ENCODE results near the gene SAMHD1.
"Not testable (repeated sequence)": the region's sequence is repeated elsewhere in the genome, so short reads cannot be mapped to it uniquely, and the experiment has no call there.

SAMHD1 gene

GRCh38 chr20:36951979-36952738 is 651 bp upstream of the SAMHD1 start:
- DNase-seq = no peak

GRCh38 chr20:36950414-36951197 is 902 bp downstream of the SAMHD1 start:
- no peak for DNase-seq

GRCh38 chr20:36941401-36941835 is 10.1 kb downstream of the SAMHD1 start:
- DNase-seq = no peak

DNA sequence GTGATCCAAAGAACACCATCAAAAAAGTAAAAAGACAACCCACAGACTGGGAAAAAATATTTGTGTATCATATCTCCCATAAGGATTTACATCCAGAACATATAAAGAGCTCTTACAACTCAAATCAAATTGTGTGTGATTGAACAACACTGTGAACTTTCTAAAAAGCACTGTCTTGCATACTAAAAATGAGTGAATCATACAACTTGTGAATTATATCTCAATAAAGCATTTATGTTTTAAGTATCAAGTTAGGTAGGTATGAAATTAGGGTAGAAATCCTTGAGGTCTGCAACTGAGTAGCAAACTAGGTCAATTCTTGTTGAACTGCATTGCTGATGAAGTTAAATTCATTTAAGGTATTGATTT is 14.1 kb downstream of the SAMHD1 start:
- DNase-seq = no peak

DNA sequence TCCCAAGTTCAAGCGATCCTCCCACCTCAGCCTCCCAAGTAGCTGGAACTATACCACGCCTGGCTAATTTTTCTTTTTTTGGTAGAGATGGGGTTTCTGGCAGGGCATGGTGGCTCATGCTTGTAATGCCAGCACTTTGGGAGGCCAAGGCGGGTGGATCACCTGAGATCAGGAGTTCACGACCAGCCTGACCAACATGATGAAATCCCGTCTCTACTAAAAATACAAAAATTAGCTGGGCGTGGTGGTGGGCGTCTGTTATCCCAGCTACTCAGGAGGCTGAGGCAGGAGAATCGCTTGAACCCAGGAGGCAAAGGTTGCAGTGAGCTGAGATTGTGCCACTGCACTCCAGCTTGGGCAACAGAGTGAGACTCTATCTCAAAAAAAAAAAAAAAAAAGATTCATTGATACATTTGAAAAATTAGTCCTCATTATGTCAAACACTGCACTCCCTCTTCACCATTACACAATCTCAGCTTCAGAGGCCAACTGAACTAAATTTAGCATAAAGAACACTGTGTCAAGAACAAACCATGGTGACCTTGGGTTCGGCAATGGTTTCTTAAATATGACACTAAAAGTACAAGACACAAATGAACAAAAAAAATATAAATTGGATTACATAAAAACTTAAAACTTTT is 14.6 kb downstream of the SAMHD1 start:
- not testable (repeated sequence) for DNase-seq

DNA sequence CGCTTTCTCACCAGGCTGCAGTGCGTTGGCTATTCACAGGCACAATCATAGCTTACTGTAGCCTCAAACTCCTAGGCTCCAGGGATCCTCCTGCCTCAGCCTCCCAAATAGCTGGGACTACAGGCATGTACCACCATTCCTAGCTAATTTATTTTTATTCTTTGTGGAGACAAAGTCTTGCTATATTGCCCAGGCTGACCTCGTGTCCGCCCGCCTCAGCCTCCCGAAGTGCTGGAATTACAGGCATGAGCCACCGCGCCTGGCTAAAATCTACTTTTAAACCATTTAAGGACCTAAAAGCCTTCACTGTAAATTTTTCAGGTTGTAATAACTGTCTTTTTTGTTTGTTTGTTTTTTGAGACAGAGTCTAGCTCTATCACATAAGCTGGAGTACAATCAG is 15.2 kb downstream of the SAMHD1 start:
- DNase-seq = no peak

GRCh38 chr20:36933571-36933970 is 17.9 kb downstream of the SAMHD1 start:
- DNase-seq = not testable (repeated sequence)

DNA sequence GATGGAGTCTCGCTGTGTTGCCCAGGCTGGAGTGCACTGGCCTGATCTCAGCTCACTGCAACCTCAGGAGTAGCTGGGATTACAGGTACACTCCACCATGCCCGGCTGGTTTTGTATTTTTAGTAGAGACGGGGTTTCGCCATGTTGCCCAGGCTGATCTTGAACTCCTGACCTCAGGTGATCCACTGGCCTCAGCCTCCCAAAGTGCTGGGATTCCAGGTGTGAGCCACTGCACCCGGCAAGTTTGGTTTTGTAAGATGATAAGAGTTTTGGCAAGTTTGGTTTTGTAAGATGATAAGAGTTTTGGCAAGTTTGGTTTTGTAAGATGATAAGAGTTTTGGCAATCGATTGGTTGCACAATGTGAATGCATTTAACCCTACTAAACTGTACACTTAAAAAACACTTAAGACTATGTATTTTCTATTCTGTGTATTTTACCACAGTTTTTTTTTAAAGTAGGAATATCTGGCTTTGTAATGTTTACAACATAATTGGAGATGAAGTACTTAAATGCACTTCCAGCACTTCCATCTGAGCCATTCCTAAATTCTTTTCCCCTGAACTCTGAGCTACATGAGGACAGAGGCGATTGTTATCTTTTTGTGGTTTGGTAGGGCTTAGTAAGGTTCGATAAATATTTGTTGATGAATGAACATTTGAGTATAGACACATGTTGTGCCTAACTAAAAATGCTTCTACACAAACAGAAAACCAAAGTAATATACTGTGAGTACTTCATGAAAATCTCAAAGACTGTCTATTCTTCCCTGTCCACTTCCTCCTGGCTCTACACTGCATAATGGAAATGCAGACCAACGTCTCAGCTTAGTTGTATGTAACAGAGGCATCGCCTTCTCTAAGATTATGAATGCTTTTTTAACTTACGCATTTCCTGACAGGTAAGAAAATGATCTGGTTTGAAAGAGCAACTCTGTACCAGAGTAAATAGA is 18.8 kb downstream of the SAMHD1 start:
- no peak for DNase-seq

GRCh38 chr20:36932067-36932466 is 19.4 kb downstream of the SAMHD1 start:
- not testable (repeated sequence) for DNase-seq

DNA sequence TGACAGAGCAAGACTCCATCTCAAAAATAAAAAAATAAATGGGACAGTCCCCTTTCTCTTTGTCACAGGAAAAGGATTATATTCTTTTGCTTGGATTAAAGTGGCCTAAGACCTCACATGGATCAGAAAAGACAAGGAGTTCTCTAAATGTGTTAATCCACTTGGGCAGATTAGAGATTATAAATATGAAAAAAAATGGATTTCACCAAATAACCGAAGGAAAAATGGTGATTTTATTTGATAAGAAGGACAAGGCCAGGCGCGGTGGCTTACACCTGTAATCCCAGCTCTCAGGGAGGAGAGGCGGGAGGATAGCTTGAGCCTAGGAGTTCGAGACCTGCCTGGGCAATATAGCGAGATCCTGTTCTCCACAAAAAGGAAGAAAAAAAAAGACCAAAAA is 21.8 kb downstream of the SAMHD1 start:
- DNase-seq = no peak

DNA sequence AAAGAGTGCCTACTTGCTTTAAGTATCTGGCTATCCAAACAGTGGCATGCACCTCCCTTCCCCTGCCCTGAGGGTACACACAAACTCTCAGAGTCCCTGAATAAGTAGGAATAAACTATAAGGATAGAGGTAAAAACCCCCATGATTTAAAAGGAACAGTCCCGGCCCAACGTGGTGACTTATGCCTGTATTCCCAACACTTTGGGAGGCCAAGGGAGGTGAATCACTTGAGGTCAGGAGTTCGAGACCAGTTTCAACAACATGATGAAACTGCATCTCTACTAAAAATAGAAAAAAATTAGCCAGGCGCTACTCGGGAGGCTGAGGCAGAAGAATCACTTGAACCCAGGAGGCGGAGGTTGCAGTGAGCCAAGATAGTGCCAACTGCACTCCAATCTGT is 22.2 kb downstream of the SAMHD1 start:
- no peak for DNase-seq

DNA sequence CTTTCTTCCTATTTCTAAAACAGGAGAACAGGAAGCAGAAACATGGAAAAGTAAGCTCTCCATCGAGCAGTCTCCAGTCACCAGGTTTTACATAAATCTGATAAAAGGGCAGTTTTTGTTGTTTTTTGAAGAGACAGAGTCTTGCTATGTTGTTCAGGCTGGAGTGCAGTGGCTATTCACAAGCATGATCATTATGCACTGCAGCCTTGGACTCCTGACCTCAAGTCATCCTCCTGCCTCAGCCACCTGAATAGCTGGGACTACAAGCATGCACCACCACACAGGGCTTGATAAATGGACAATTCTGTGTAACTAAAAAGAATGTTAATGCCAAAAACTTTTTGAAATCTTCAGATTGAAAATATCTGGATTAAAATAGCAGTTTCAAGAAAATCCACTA is 23.8 kb downstream of the SAMHD1 start:
- DNase-seq = no peak

GRCh38 chr20:36926653-36927200 is 24.8 kb downstream of the SAMHD1 start:
- no peak for DNase-seq

- no peak for DNase-seq
Measured at GRCh38 chr20:36925234-36925633, 26.3 kb downstream of the SAMHD1 start.

- DNase-seq = no peak
Measured at GRCh38 chr20:36924167-36925045, 27.1 kb downstream of the SAMHD1 start.

DNA sequence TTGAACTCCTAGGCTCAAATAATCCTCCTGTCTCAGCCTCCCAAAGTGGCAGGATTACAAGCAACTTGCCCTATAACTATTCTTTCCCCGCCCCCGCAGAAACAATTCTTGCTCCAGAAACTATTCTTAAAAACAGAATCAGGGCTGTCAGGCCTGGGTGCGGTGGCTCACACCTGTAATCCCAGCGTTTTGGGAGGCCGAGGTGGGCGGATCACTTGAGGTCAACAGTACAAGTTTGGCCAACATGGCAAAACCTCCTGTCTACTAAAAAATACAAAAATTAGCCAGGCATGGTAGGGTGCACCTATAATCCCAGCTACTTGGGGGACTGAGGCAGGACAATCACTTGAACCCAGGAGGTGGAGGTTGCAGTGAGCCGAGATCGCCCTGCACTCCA is 31.2 kb downstream of the SAMHD1 start:
- no peak for DNase-seq

GRCh38 chr20:36919715-36920333 is 31.7 kb downstream of the SAMHD1 start:
- peak in 1 of 2 experiments; percentile 13 for DNase-seq

DNA sequence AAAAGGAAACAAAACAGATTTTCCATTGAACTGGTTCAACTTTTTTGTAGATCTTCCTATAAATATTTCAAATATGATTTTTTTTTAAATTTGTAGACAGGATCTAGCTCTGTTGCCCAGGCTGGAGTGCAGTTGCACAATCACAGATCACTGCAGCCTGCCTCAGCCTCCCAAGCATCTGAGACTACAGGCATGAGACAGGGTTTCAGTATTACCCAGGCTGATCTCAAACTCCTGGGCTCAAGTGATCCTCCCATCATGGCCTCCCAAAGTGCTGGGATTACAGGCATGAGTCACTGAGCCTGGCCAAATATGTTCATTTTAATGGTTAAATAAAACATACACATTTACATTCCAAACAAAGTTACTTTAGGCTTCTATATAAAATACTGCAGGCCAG is 33.6 kb downstream of the SAMHD1 start:
- no peak for DNase-seq

GRCh38 chr20:36917240-36917639 is 34.3 kb downstream of the SAMHD1 start:
- DNase-seq = no peak

- no peak for DNase-seq
Measured at GRCh38 chr20:36916199-36916598, 35.3 kb downstream of the SAMHD1 start.

GRCh38 chr20:36908603-36909002 is 42.9 kb downstream of the SAMHD1 start:
- no peak for DNase-seq

Measured in cerebellar nuclear complex (tissue), 1 donor.